HepG2 (cell line): ENCODE data around the gene ELMOD3. TPM values are rescaled to one million over a fixed set of nuclear protein-coding genes. Genes with fewer than 3 reads are reported as not detected.

ENCODE experiments used
- ADNP ChIP-seq: sonication (generic); formaldehyde crosslinking; IDR thresholded peaks from 2 replicates; pipeline ENCODE4 v1.4.0; 2020; ENCODE audit warnings: missing genetic modification reagents
- HIVEP1 ChIP-seq: sonication (generic); formaldehyde crosslinking; IDR thresholded peaks from 2 replicates; pipeline ENCODE4 v1.4.0; 2020; ENCODE audit warnings: mild to moderate bottlenecking, missing genetic modification reagents
- MED1 ChIP-seq: sonication (generic); formaldehyde crosslinking; IDR thresholded peaks from 2 replicates; pipeline ENCODE4 v1.4.0; 2020; ENCODE audit warnings: missing genetic modification reagents
- NCOA5 ChIP-seq: sonication (generic); formaldehyde crosslinking; IDR thresholded peaks from 2 replicates; pipeline ENCODE4 v1.4.0; 2020; ENCODE audit warnings: missing genetic modification reagents
- SRSF4 ChIP-seq: fragments of 200-400 bp; formaldehyde crosslinking; IDR thresholded peaks from one replicate; pipeline ENCODE4 v1.6.1; 2018; ENCODE audit warnings: mild to moderate bottlenecking, low read depth, low read length, moderate library complexity; ENCODE audit not compliant: poor library complexity, severe bottlenecking
- SUZ12 ChIP-seq: fragments of 150-350 bp; IDR thresholded peaks from 2 replicates; pipeline ENCODE4 v1.6.1; 2014; ENCODE audit warnings: low read depth, low read length
- THAP11 ChIP-seq: IDR thresholded peaks from 2 replicates; pipeline ENCODE4 v1.6.1; 2016; ENCODE audit warnings: missing biosample characterization, missing genetic modification reagents
- ZNF883 ChIP-seq: sonication (generic); formaldehyde crosslinking; IDR thresholded peaks from 2 replicates; pipeline ENCODE4 v1.5.1; 2020; ENCODE audit warnings: mild to moderate bottlenecking, missing genetic modification reagents; ENCODE audit errors: not compliant biosample characterization
- polyA plus RNA-seq, 8 experiments: library from polyadenylated mRNA; depleted of rRNA in 3 of 8; stranded (reverse) in 7 of 8; unstranded in 1 of 8; fragments of >200 nt; fragmentation: Illumina TruSeq in 4 of 8; extraction: Trizol in 4 of 8; gene quantifications; 2 replicates each; pipeline versions ENCODE4 v1.2.1 to v1.2.3, GENCODE V29; 2011 to 2016; ENCODE audit warnings: low read depth in 4 of 8, missing spikeins in 1 of 8, mixed read lengths in 1 of 8; ENCODE audit not compliant: insufficient read depth in 1 of 8
- total RNA-seq, 5 experiments: library from RNA; depleted of rRNA; stranded (reverse); fragments of >200 nt; fragmentation: Illumina TruSeq; extraction: Trizol; gene quantifications; 2 replicates each; pipeline ENCODE4 v1.2.3, GENCODE V29; 2016; ENCODE audit warnings: low read depth in 1 of 5
- TF ChIP-seq, protein P1 (sequence below): IDR thresholded peaks from 2 replicates; pipeline ENCODE4 v1.6.1; 2016; ENCODE audit warnings: low read depth, missing genetic modification reagents, missing compliant biosample characterization
- TF ChIP-seq, protein P2 (sequence below): sonication (generic); formaldehyde crosslinking; IDR thresholded peaks from 2 replicates; pipeline ENCODE4 v1.4.0; 2020; ENCODE audit warnings: missing genetic modification reagents
- TF ChIP-seq, protein P3 (sequence below): sonication (generic); formaldehyde crosslinking; IDR thresholded peaks from 2 replicates; pipeline ENCODE4 v1.4.0; 2020; ENCODE audit warnings: missing genetic modification reagents
- TF ChIP-seq, protein P4 (sequence below): sonication (generic); formaldehyde crosslinking; IDR thresholded peaks from 2 replicates; pipeline ENCODE4 v1.5.1; 2020; ENCODE audit warnings: mild to moderate bottlenecking, missing genetic modification reagents

ELMOD3 gene
- total and polyA plus RNA-seq, 2 of the 13 experiments (the other 11 are each of a cell fraction or from before 2014, with no cell fraction given), result 13.3 to 19.5 TPM

DNA sequence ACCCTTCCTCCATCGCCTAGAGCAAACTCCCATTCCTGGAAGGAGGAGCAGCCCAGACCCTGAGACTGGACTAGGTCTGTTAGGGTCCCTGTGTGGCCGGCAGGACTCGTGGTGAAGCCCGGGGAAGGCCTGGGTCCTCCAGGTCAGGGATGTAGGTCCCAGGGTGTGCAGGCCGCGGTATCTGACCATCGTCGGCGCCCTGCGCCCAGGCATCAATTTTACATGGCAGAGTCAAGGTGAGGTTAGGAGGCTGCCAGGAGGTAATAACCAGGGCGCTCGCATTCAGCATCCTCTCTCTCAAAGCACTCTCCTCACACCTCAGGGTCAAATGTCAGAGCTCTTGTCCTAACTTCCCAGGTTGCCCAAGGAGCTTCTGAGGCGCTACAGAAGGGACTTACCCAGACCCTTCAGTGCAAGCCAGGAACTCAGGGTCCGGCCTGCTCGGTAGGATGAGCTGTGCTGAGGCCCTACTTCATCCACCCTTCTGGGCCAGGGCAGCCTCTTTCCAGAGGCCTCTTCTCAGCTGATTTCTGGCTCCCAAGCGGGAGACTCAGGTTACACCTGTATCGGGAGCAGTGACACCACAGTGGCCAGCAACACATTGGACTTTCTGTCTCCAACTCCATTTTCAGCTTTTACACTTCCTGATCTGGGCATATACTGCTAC lies 64.6 kb downstream of the ELMOD3 start (continued):
- TF ChIP-seq, protein P1, sequence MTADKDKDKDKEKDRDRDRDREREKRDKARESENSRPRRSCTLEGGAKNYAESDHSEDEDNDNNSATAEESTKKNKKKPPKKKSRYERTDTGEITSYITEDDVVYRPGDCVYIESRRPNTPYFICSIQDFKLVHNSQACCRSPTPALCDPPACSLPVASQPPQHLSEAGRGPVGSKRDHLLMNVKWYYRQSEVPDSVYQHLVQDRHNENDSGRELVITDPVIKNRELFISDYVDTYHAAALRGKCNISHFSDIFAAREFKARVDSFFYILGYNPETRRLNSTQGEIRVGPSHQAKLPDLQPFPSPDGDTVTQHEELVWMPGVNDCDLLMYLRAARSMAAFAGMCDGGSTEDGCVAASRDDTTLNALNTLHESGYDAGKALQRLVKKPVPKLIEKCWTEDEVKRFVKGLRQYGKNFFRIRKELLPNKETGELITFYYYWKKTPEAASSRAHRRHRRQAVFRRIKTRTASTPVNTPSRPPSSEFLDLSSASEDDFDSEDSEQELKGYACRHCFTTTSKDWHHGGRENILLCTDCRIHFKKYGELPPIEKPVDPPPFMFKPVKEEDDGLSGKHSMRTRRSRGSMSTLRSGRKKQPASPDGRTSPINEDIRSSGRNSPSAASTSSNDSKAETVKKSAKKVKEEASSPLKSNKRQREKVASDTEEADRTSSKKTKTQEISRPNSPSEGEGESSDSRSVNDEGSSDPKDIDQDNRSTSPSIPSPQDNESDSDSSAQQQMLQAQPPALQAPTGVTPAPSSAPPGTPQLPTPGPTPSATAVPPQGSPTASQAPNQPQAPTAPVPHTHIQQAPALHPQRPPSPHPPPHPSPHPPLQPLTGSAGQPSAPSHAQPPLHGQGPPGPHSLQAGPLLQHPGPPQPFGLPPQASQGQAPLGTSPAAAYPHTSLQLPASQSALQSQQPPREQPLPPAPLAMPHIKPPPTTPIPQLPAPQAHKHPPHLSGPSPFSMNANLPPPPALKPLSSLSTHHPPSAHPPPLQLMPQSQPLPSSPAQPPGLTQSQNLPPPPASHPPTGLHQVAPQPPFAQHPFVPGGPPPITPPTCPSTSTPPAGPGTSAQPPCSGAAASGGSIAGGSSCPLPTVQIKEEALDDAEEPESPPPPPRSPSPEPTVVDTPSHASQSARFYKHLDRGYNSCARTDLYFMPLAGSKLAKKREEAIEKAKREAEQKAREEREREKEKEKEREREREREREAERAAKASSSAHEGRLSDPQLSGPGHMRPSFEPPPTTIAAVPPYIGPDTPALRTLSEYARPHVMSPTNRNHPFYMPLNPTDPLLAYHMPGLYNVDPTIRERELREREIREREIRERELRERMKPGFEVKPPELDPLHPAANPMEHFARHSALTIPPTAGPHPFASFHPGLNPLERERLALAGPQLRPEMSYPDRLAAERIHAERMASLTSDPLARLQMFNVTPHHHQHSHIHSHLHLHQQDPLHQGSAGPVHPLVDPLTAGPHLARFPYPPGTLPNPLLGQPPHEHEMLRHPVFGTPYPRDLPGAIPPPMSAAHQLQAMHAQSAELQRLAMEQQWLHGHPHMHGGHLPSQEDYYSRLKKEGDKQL (CRISPR knock-in tag), result no peak
- no peak for TF ChIP-seq ADNP (CRISPR knock-in tag)
- no peak for TF ChIP-seq MED1
- TF ChIP-seq, protein P2, sequence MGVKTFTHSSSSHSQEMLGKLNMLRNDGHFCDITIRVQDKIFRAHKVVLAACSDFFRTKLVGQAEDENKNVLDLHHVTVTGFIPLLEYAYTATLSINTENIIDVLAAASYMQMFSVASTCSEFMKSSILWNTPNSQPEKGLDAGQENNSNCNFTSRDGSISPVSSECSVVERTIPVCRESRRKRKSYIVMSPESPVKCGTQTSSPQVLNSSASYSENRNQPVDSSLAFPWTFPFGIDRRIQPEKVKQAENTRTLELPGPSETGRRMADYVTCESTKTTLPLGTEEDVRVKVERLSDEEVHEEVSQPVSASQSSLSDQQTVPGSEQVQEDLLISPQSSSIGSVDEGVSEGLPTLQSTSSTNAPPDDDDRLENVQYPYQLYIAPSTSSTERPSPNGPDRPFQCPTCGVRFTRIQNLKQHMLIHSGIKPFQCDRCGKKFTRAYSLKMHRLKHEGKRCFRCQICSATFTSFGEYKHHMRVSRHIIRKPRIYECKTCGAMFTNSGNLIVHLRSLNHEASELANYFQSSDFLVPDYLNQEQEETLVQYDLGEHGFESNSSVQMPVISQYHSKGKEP (CRISPR knock-in tag), result no peak
- TF ChIP-seq, protein P3, sequence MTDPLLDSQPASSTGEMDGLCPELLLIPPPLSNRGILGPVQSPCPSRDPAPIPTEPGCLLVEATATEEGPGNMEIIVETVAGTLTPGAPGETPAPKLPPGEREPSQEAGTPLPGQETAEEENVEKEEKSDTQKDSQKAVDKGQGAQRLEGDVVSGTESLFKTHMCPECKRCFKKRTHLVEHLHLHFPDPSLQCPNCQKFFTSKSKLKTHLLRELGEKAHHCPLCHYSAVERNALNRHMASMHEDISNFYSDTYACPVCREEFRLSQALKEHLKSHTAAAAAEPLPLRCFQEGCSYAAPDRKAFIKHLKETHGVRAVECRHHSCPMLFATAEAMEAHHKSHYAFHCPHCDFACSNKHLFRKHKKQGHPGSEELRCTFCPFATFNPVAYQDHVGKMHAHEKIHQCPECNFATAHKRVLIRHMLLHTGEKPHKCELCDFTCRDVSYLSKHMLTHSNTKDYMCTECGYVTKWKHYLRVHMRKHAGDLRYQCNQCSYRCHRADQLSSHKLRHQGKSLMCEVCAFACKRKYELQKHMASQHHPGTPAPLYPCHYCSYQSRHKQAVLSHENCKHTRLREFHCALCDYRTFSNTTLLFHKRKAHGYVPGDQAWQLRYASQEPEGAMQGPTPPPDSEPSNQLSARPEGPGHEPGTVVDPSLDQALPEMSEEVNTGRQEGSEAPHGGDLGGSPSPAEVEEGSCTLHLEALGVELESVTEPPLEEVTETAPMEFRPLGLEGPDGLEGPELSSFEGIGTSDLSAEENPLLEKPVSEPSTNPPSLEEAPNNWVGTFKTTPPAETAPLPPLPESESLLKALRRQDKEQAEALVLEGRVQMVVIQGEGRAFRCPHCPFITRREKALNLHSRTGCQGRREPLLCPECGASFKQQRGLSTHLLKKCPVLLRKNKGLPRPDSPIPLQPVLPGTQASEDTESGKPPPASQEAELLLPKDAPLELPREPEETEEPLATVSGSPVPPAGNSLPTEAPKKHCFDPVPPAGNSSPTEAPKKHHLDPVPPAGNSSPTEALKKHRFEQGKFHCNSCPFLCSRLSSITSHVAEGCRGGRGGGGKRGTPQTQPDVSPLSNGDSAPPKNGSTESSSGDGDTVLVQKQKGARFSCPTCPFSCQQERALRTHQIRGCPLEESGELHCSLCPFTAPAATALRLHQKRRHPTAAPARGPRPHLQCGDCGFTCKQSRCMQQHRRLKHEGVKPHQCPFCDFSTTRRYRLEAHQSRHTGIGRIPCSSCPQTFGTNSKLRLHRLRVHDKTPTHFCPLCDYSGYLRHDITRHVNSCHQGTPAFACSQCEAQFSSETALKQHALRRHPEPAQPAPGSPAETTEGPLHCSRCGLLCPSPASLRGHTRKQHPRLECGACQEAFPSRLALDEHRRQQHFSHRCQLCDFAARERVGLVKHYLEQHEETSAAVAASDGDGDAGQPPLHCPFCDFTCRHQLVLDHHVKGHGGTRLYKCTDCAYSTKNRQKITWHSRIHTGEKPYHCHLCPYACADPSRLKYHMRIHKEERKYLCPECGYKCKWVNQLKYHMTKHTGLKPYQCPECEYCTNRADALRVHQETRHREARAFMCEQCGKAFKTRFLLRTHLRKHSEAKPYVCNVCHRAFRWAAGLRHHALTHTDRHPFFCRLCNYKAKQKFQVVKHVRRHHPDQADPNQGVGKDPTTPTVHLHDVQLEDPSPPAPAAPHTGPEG (CRISPR knock-in tag), result no peak
- TF ChIP-seq SRSF4, result no peak
- no peak for TF ChIP-seq HIVEP1
- TF ChIP-seq, protein P4, sequence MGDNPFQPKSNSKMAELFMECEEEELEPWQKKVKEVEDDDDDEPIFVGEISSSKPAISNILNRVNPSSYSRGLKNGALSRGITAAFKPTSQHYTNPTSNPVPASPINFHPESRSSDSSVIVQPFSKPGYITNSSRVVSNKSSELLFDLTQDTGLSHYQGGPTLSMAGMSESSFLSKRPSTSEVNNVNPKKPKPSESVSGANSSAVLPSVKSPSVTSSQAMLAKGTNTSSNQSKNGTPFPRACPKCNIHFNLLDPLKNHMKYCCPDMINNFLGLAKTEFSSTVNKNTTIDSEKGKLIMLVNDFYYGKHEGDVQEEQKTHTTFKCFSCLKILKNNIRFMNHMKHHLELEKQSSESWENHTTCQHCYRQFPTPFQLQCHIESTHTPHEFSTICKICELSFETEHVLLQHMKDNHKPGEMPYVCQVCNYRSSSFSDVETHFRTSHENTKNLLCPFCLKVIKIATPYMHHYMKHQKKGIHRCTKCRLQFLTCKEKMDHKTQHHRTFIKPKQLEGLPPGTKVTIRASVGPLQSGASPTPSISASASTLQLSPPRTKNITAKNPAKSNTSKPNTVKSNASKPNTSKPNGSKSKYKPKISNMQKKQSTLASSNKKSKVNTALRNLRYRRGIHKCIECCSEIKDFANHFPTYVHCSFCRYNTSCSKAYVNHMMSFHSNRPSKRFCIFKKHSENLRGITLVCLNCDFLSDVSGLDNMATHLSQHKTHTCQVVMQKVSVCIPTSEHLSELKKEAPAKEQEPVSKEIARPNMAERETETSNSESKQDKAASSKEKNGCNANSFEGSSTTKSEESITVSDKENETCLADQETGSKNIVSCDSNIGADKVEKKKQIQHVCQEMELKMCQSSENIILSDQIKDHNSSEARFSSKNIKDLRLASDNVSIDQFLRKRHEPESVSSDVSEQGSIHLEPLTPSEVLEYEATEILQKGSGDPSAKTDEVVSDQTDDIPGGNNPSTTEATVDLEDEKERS (CRISPR knock-in tag), result no peak
- TF ChIP-seq SUZ12, result no peak
- no peak for TF ChIP-seq ZNF883 (CRISPR knock-in tag)
- TF ChIP-seq NCOA5 (CRISPR knock-in tag), result no peak
- no peak for TF ChIP-seq THAP11 (CRISPR knock-in tag)
